Lower leg skin (tissue), 4 donors: ENCODE results near the gene STARD9. TPM values are rescaled to one million over a fixed set of nuclear protein-coding genes. Genes with fewer than 3 reads are reported as not detected.
A peak's percentile ranks its signal among the peaks of the same experiment; 100 is the strongest.

Source experiments
- DNase-seq, 2 donors: peaks; one replicate each; pipeline ENCODE4 v3.0.0-alpha.2; 2019; ENCODE audit warnings: low spot score in 2 of 2
- H3K4me3 ChIP-seq: fragments of 200-600 bp; sonication (generic); 2 replicates; pipeline ENCODE4 v1.5.1; 2017; ENCODE audit warnings: mild to moderate bottlenecking, low read depth; ENCODE audit not compliant: poor library complexity, severe bottlenecking
- POLR2A ChIP-seq, 2 donors: fragments of 450-650 bp; IDR thresholded peaks; one replicate each; pipeline ENCODE4 v1.6.1; 2016 to 2017; ENCODE audit warnings: antibody characterized with exemption in 2 of 2, mild to moderate bottlenecking in 1 of 2, moderate library complexity in 1 of 2
- WGBS, 2 donors: methylation state at CpG; one replicate each; pipeline ENCODE4 v1.1.5; 2018; 5-methylcytosine and 5-hydroxymethylcytosine counted together
- intact Hi-C: fragments of 100-400 bp; cut with DNase I; formaldehyde crosslinking; loops from one replicate; pipeline ENCODE4 v1.15.0; 2023; ENCODE audit warnings: low total_unique reads
- total RNA-seq, 4 donors: library from RNA; depleted of rRNA; stranded (reverse); fragments of >200 nt; gene quantifications; one replicate each; pipeline ENCODE4 v1.1.0, GENCODE V29; 2016
- TF ChIP-seq, protein P1 (sequence below), 3 donors: fragments of 450-650 bp; IDR thresholded peaks; one replicate each; pipeline ENCODE4 v1.5.1; 2016; ENCODE audit warnings: antibody characterized with exemption in 3 of 3, mild to moderate bottlenecking in 3 of 3, moderate library complexity in 2 of 3

Gene STARD9
- total RNA-seq, 4 donors from 2014 or later, result 3.0 to 7.6 (median 6.7) TPM

GRCh38 chr15:42650208-42651066 lies 75.0 kb downstream of the STARD9 start:
- WGBS, 2 donors, result 47 to 53% methylated on average over 5 of the region's 5 CpGs
- DNase-seq, result peak in 1 of 2 donors; percentile 57
- no peak overlapping the region for H3K4me3 ChIP-seq
- no peak for TF ChIP-seq POLR2A (IDR thresholded peaks at IDR 0.05)
- TF ChIP-seq, protein P1, sequence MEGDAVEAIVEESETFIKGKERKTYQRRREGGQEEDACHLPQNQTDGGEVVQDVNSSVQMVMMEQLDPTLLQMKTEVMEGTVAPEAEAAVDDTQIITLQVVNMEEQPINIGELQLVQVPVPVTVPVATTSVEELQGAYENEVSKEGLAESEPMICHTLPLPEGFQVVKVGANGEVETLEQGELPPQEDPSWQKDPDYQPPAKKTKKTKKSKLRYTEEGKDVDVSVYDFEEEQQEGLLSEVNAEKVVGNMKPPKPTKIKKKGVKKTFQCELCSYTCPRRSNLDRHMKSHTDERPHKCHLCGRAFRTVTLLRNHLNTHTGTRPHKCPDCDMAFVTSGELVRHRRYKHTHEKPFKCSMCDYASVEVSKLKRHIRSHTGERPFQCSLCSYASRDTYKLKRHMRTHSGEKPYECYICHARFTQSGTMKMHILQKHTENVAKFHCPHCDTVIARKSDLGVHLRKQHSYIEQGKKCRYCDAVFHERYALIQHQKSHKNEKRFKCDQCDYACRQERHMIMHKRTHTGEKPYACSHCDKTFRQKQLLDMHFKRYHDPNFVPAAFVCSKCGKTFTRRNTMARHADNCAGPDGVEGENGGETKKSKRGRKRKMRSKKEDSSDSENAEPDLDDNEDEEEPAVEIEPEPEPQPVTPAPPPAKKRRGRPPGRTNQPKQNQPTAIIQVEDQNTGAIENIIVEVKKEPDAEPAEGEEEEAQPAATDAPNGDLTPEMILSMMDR (IDR thresholded peaks at IDR 0.05), result no peak
- intact Hi-C loops, result no loop called here

DNA sequence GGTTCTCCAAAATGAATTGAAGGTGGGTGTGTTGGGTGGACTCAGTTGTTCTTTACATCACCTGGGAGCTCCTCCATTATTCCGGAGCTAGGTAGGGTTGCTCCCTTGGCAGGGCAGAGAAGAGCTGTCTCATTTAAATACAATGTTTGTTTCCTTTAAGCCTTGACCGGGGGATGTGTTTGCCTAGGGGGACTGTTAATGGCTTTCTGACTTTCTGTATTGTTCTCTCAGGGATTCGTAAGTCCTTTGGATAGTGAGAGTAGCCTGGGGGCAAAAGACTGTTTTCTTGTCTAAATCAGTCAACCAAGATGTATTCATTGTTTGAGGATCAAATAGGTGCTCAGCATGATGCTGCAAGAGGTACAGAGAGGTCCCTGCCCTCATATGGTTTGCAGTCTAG lies 90.4 kb downstream of the STARD9 start:
- 75 to 86% methylated on average over 3 of the region's 3 CpGs for WGBS, 2 donors
- no peak for DNase-seq
- H3K4me3 ChIP-seq, result no peak overlapping the region
- TF ChIP-seq POLR2A (IDR thresholded peaks at IDR 0.05), result no peak
- intact Hi-C loops, result no loop called here

GRCh38 chr15:42667855-42668254 lies 92.4 kb downstream of the STARD9 start:
- 91 to 94% methylated on average over 1 of the region's 1 CpG for WGBS, 2 donors
- DNase-seq, result no peak
- TF ChIP-seq, protein P1 (IDR thresholded peaks at IDR 0.05), result no peak
- no peak for TF ChIP-seq POLR2A (IDR thresholded peaks at IDR 0.05)
- intact Hi-C loops, result no loop called here
- no peak overlapping the region for H3K4me3 ChIP-seq

DNA sequence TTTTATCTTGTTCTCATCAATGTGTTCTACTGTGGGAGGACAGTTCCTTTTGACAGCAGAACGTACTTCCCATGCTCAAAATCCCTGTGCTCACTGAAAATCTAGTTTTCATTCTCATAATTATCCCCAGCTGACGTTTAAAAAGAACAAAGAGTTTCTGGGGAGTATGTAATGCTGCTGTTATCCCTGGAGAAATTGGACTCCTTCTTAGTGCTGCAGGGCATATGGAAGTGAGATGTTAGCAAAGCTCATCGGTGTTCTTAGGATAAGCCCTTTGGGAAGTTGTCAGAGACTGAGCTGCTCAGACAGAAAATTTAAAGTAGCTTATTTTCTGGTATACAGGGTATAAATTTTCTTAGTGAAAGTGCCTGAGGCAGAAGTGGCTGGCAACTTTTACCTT lies 95.0 kb downstream of the STARD9 start:
- 41 to 58% methylated on average over 3 of the region's 3 CpGs for WGBS, 2 donors
- no peak for DNase-seq
- no peak for TF ChIP-seq POLR2A (IDR thresholded peaks at IDR 0.05)
- intact Hi-C loops, result no loop called here
- no peak overlapping the region for H3K4me3 ChIP-seq

GRCh38 chr15:42672444-42672843 lies 97.0 kb downstream of the STARD9 start:
- WGBS, 2 donors, result 90 to 95% methylated on average over 5 of the region's 5 CpGs
- H3K4me3 ChIP-seq, result no peak overlapping the region
- DNase-seq, result no peak
- TF ChIP-seq POLR2A (IDR thresholded peaks at IDR 0.05), result no peak
- intact Hi-C loops, result no loop called here

GRCh38 chr15:42674472-42674871 lies 99.1 kb downstream of the STARD9 start:
- WGBS, 2 donors, result 95% methylated on average over 6 of the region's 6 CpGs
- TF ChIP-seq, protein P1 (IDR thresholded peaks at IDR 0.05), result no peak
- TF ChIP-seq POLR2A (IDR thresholded peaks at IDR 0.05), result no peak
- no peak for DNase-seq
- H3K4me3 ChIP-seq, result no peak overlapping the region
- intact Hi-C loops, result no loop called here

DNA sequence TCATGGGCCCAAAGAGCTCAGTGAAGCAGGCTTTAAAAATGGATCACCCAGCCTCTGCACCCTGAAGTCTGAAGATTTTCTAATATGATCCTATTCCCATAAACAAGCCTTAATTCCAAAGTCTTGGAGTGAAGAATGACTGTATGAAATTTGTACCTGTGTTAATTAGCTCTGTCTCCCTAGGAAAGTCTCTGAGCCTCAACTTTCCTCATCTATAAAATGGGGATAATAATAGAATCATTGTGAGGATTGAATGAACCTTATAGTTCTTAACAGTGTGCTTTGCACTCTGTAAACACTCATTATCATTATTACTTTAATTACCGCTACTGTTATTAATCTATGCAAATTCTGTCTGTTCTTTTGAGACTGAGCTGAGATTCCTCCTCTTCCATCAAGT lies 99.6 kb downstream of the STARD9 start:
- no peak overlapping the region for H3K4me3 ChIP-seq
- 96 to 98% methylated on average over 1 of the region's 1 CpG for WGBS, 2 donors
- intact Hi-C loops, result no loop called here
- TF ChIP-seq POLR2A (IDR thresholded peaks at IDR 0.05), result no peak
- TF ChIP-seq, protein P1 (IDR thresholded peaks at IDR 0.05), result no peak
- no peak for DNase-seq
